ENCODE results near the gene ANKS1A. TPM values are rescaled to one million over a fixed set of nuclear protein-coding genes. Genes with fewer than 3 reads are reported as not detected.
"Not testable (repeated sequence)": the region's sequence is repeated elsewhere in the genome, so short reads cannot be mapped to it uniquely, and the experiment has no call there.

Gene ANKS1A
- total RNA-seq, 2 experiments from 2014 or later, result 7.4 to 9.1 TPM

- Mint-ChIP-seq H3K4me1 (no peaks in the 10 kb centered on the region), H3K36me3 (ENCODE audit: low read depth) (no peaks in the 10 kb centered on the region), H3K27ac (no peak overlapping the region), H3K9me3 (ENCODE audit: low read depth) (no peaks in the 10 kb centered on the region), H3K27me3 (no peaks in the 10 kb centered on the region), H3K4me3 (no peak overlapping the region)
- CTCF ChIA-PET, result interaction anchor here (0.7 kb wide), 1 partner anchor 56 kb away, joined by 3 read pairs; no protein-coding TSS in a partner anchor
- intact Hi-C loops (cut with DNase I, micrococcal nuclease), result no loop called here
- DNase-seq (no peak), ATAC-seq (no peak)
- POLR2A ChIA-PET, result no interaction called here
Measured at GRCh38 chr6:35096129-35096862, 207.2 kb downstream of the ANKS1A start.

- H3K4me3 Mint-ChIP-seq, result no peak overlapping the region
- ATAC-seq (no peak), DNase-seq (no peak)
- no peaks in the 10 kb centered on the region for H3K36me3 Mint-ChIP-seq (ENCODE audit: low read depth)
- ChIA-PET CTCF (interaction anchor here (1.2 to 1.7 kb wide), 3 partner anchors 10 to 142 kb away, joined by 3 to 4 read pairs (median 3); no protein-coding TSS in a partner anchor), POLR2A (no interaction called here)
- H3K27ac Mint-ChIP-seq, result no peak overlapping the region
- intact Hi-C loops (cut with DNase I, micrococcal nuclease), result no loop called here
- no peaks in the 10 kb centered on the region for H3K9me3 Mint-ChIP-seq (ENCODE audit: low read depth)
- H3K27me3 Mint-ChIP-seq, result no peaks in the 10 kb centered on the region
- H3K4me1 Mint-ChIP-seq, result no peaks in the 10 kb centered on the region
Measured at GRCh38 chr6:35099116-35099515, 210.1 kb downstream of the ANKS1A start.

- ChIA-PET CTCF (no interaction called here), POLR2A (no interaction called here)
- intact Hi-C loops (cut with DNase I, micrococcal nuclease), result no loop called here
- Mint-ChIP-seq H3K27ac (no peak overlapping the region), H3K4me3 (no peak overlapping the region), H3K4me1 (no peaks in the 10 kb centered on the region), H3K27me3 (peaks cover 4% of the 10 kb centered on the region), H3K9me3 (ENCODE audit: low read depth) (no peaks in the 10 kb centered on the region), H3K36me3 (ENCODE audit: low read depth) (no peaks in the 10 kb centered on the region)
- ATAC-seq, result no peak
- DNase-seq, result no peak
Measured at GRCh38 chr6:35105078-35105477, 216.0 kb downstream of the ANKS1A start.

GRCh38 chr6:35106061-35106460 is 217.0 kb downstream of the ANKS1A start:
- H3K4me3 Mint-ChIP-seq; H3K9me3 Mint-ChIP-seq (ENCODE audit: low read depth); H3K27me3 Mint-ChIP-seq; DNase-seq; H3K4me1 Mint-ChIP-seq; H3K27ac Mint-ChIP-seq; POLR2A ChIA-PET; CTCF ChIA-PET; intact Hi-C loops (cut with DNase I, micrococcal nuclease); ATAC-seq; H3K36me3 Mint-ChIP-seq (ENCODE audit: low read depth): not testable (repeated sequence)

GRCh38 chr6:35107208-35107607 is 218.2 kb downstream of the ANKS1A start:
- CTCF ChIA-PET, result interaction anchor here (0.6 kb wide), 1 partner anchor 10 kb away, joined by 4 read pairs; no protein-coding TSS in a partner anchor
- H3K27ac Mint-ChIP-seq; POLR2A ChIA-PET; H3K36me3 Mint-ChIP-seq (ENCODE audit: low read depth); H3K27me3 Mint-ChIP-seq; H3K4me1 Mint-ChIP-seq; H3K4me3 Mint-ChIP-seq; H3K9me3 Mint-ChIP-seq (ENCODE audit: low read depth); intact Hi-C loops (cut with DNase I, micrococcal nuclease): not testable (repeated sequence)
- ATAC-seq, result peak; percentile 36
- peak; percentile 20 for DNase-seq

- H3K9me3 Mint-ChIP-seq (ENCODE audit: low read depth); ATAC-seq; H3K4me3 Mint-ChIP-seq; DNase-seq; H3K36me3 Mint-ChIP-seq (ENCODE audit: low read depth); H3K27ac Mint-ChIP-seq; POLR2A ChIA-PET; intact Hi-C loops (cut with DNase I, micrococcal nuclease); H3K27me3 Mint-ChIP-seq; H3K4me1 Mint-ChIP-seq: not testable (repeated sequence)
- CTCF ChIA-PET, result interaction anchor here (0.6 kb wide), 1 partner anchor 10 kb away, joined by 4 read pairs; no protein-coding TSS in a partner anchor
Measured at GRCh38 chr6:35107761-35108160, 218.7 kb downstream of the ANKS1A start.

GRCh38 chr6:35108309-35108885 is 219.3 kb downstream of the ANKS1A start:
- DNase-seq (no peak), ATAC-seq (no peak)
- ChIA-PET POLR2A (interaction anchor here (0.6 kb wide), 1 partner anchor 8 kb away, joined by 3 read pairs; no protein-coding TSS in a partner anchor), CTCF (no interaction called here)
- Mint-ChIP-seq H3K36me3 (ENCODE audit: low read depth) (no peaks in the 10 kb centered on the region), H3K9me3 (ENCODE audit: low read depth) (no peaks in the 10 kb centered on the region), H3K4me1 (no peaks in the 10 kb centered on the region), H3K27me3 (peaks cover 4% of the 10 kb centered on the region), H3K4me3 (no peak overlapping the region), H3K27ac (no peak overlapping the region)
- intact Hi-C loops (cut with DNase I, micrococcal nuclease), result no loop called here

GRCh38 chr6:35120746-35121145 is 231.7 kb downstream of the ANKS1A start:
- POLR2A ChIA-PET, result no interaction called here
- Mint-ChIP-seq H3K4me1 (no peaks in the 10 kb centered on the region), H3K36me3 (ENCODE audit: low read depth) (no peaks in the 10 kb centered on the region), H3K27me3 (peaks cover 2% of the 10 kb centered on the region), H3K4me3 (no peak overlapping the region), H3K27ac (no peak overlapping the region), H3K9me3 (ENCODE audit: low read depth) (peaks cover 3% of the 10 kb centered on the region)
- CTCF ChIA-PET, result no interaction called here
- no peak for DNase-seq
- ATAC-seq, result no peak
- intact Hi-C loops (cut with DNase I, micrococcal nuclease), result no loop called here

GRCh38 chr6:35124356-35124755 is 235.3 kb downstream of the ANKS1A start:
- POLR2A ChIA-PET, result no interaction called here
- peaks cover 3% of the 10 kb centered on the region for H3K9me3 Mint-ChIP-seq (ENCODE audit: low read depth)
- intact Hi-C loops (cut with DNase I, micrococcal nuclease), result no loop called here
- H3K27me3 Mint-ChIP-seq, result peaks cover 3% of the 10 kb centered on the region
- no peak overlapping the region for H3K27ac Mint-ChIP-seq
- ATAC-seq (no peak), DNase-seq (no peak)
- H3K36me3 Mint-ChIP-seq (ENCODE audit: low read depth), result no peaks in the 10 kb centered on the region
- H3K4me1 Mint-ChIP-seq, result no peaks in the 10 kb centered on the region
- CTCF ChIA-PET, result interaction anchor here (0.8 to 4.0 kb wide), 2 partner anchors 8 to 15 kb away, joined by 3 to 20 read pairs; no protein-coding TSS in a partner anchor
- H3K4me3 Mint-ChIP-seq, result no peak overlapping the region

GRCh38 chr6:35128042-35128441 is 239.0 kb downstream of the ANKS1A start:
- ATAC-seq (no peak), DNase-seq (no peak)
- no peaks in the 10 kb centered on the region for H3K9me3 Mint-ChIP-seq (ENCODE audit: low read depth)
- intact Hi-C loops (cut with DNase I, micrococcal nuclease), result no loop called here
- ChIA-PET POLR2A (no interaction called here), CTCF (interaction anchor here (0.5 to 3.3 kb wide), 6 partner anchors 9 to 626 kb away, joined by 3 to 15 read pairs (median 3); no protein-coding TSS in a partner anchor)
- no peaks in the 10 kb centered on the region for H3K36me3 Mint-ChIP-seq (ENCODE audit: low read depth)
- no peak overlapping the region for H3K27ac Mint-ChIP-seq
- no peak overlapping the region for H3K4me3 Mint-ChIP-seq
- H3K4me1 Mint-ChIP-seq, result no peaks in the 10 kb centered on the region
- peaks cover 3% of the 10 kb centered on the region for H3K27me3 Mint-ChIP-seq

- no peak for DNase-seq
- POLR2A ChIA-PET, result no interaction called here
- no peaks in the 10 kb centered on the region for H3K9me3 Mint-ChIP-seq (ENCODE audit: low read depth)
- intact Hi-C loops (cut with DNase I, micrococcal nuclease), result no loop called here
- peaks cover 3% of the 10 kb centered on the region for H3K27me3 Mint-ChIP-seq
- no peak overlapping the region for H3K4me3 Mint-ChIP-seq
- no peaks in the 10 kb centered on the region for H3K4me1 Mint-ChIP-seq
- H3K27ac Mint-ChIP-seq, result no peak overlapping the region
- no peaks in the 10 kb centered on the region for H3K36me3 Mint-ChIP-seq (ENCODE audit: low read depth)
- CTCF ChIA-PET, result interaction anchor here (0.5 to 3.3 kb wide), 5 partner anchors 11 to 626 kb away, joined by 3 to 15 read pairs (median 3); no protein-coding TSS in a partner anchor
- ATAC-seq, result no peak
Measured at GRCh38 chr6:35128496-35128895, 239.4 kb downstream of the ANKS1A start.

- Mint-ChIP-seq H3K4me1 (peaks cover 10% of the 10 kb centered on the region), H3K27me3 (peaks cover 15% of the 10 kb centered on the region), H3K9me3 (ENCODE audit: low read depth) (no peaks in the 10 kb centered on the region), H3K4me3 (no peak overlapping the region), H3K36me3 (ENCODE audit: low read depth) (no peaks in the 10 kb centered on the region), H3K27ac (no peak overlapping the region)
- ATAC-seq (no peak), DNase-seq (no peak)
- ChIA-PET CTCF (interaction anchor here (0.5 to 1.4 kb wide), 2 partner anchors 15 to 149 kb away, joined by 3 to 5 read pairs; no protein-coding TSS in a partner anchor), POLR2A (no interaction called here)
- intact Hi-C loops (cut with DNase I, micrococcal nuclease), result no loop called here
Measured at GRCh38 chr6:35136185-35136584, 247.1 kb downstream of the ANKS1A start.

Measured in activated CD4-positive, alpha-beta T cell treated with anti-CD3 and anti-CD28 coated beads for 36 hours (primary cell).